ENCODE data around the gene IFITM1.
A peak's percentile ranks its signal among the peaks of the same experiment; 100 is the strongest.
"Not testable (repeated sequence)": the region's sequence is repeated elsewhere in the genome, so short reads cannot be mapped to it uniquely, and the experiment has no call there.

The IFITM1 gene

DNA sequence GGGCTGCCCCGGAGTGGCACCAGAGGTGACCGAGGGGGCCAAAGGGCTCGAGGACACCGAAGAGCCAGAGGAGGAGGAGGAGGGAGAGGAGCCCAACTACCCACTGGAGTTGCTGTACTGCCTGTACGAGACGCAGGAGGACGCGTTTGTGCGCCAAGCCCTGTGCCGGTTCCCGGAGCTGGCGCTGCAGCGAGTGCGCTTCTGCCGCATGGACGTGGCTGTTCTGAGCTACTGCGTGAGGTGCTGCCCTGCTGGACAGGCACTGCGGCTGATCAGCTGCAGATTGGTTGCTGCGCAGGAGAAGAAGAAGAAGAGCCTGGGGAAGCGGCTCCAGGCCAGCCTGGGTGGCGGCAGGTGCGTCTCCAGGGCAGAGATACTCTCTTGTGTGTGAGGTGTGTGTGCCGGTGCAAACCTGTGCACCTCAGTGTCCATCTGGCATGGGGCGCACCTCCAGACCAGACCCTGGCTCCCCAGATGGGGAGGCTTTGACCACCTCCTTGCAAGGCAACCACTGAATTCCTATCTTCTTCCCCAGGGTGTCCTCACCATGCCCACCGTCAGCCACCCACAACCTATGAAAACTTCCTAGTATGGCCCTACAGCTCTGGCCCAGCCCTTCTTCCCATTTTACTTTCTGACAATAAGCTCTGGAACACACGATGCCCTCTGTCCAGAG, 32.2 kb upstream of the IFITM1 start:
- DNase-seq: no peak
- in situ Hi-C loops (cut with HindIII; ENCODE audit: low pct_ligation_motif_present, low pct_unique_long_range_greater_than_20kb, low sequenced_read_pairs): no loop called here

GRCh38 chr11:282171-282570, 31.7 kb upstream of the IFITM1 start:
- in situ Hi-C loops (cut with HindIII; ENCODE audit: low pct_ligation_motif_present, low pct_unique_long_range_greater_than_20kb, low sequenced_read_pairs): no loop called here
- no peak for DNase-seq

DNA sequence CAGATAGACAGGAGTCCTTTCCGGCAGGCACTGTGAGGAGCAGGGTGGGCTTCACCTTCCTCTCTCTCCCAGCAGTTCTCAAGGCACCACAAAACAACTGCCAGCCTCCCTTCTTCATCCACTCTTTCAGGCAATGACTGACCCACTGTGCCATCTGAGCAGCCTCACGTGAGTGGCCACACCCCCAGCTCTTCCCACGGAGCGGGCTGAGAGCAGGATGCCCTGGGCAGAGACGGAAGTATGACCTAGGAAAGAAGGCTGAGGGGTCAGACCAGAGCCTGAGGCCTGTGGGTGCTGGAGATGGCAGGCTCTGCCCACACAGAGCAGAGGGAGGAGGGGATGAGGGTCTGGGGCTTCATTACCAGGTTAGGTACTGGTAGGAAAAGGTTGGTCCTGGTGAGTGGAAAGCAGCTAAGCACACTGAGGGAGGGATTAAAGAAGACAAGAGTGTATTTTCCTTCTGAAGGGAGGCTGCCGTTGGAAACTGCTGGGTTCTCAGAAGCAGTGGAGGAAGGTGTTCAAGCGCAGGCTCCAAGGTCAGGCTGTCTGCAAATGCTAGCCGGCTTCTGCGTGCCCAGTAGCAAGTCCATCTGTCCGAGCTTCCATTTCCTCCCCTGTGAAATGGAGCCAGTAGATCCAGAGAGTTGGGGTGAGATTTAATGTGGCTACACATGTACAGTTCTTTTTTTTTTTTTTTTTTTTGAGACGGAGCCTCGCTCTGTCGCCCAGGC, 31.0 kb upstream of the IFITM1 start:
- in situ Hi-C loops (cut with HindIII; ENCODE audit: low pct_ligation_motif_present, low pct_unique_long_range_greater_than_20kb, low sequenced_read_pairs): no loop called here
- DNase-seq: no peak

DNA sequence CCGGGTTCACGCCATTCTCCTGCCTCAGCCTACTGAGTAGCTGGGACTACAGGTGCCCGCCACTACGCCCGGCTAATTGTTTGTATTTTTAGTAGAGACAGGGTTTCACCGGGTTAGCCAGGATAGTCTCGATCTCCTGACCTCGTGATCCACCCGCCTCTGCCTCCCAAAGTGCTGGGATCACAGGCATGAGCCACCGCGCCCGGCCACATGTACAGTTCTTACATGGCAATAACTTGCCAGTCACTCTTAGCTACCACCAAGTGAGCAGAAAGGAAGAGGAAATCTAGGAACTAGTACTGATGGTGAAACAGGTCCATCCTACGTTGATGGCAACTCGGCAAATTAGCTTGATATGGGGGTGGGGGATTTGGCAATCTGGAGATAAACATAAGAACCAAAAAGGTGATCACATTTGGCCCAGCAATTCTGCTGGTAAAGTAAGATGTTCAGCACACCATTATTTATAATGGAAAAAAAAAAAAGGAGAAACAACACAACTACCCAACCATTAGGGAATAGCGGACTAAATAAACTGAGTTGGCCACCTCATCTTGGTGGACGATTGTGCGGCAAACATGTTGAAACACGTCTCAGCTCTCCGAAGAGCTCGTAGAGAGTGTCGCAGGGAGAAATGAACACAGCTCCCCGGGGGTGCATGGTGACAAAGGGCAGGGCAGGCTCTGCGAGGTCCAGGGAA, 30.3 kb upstream of the IFITM1 start:
- no peak for DNase-seq
- in situ Hi-C loops (cut with HindIII; ENCODE audit: low pct_ligation_motif_present, low pct_unique_long_range_greater_than_20kb, low sequenced_read_pairs): no loop called here

DNA sequence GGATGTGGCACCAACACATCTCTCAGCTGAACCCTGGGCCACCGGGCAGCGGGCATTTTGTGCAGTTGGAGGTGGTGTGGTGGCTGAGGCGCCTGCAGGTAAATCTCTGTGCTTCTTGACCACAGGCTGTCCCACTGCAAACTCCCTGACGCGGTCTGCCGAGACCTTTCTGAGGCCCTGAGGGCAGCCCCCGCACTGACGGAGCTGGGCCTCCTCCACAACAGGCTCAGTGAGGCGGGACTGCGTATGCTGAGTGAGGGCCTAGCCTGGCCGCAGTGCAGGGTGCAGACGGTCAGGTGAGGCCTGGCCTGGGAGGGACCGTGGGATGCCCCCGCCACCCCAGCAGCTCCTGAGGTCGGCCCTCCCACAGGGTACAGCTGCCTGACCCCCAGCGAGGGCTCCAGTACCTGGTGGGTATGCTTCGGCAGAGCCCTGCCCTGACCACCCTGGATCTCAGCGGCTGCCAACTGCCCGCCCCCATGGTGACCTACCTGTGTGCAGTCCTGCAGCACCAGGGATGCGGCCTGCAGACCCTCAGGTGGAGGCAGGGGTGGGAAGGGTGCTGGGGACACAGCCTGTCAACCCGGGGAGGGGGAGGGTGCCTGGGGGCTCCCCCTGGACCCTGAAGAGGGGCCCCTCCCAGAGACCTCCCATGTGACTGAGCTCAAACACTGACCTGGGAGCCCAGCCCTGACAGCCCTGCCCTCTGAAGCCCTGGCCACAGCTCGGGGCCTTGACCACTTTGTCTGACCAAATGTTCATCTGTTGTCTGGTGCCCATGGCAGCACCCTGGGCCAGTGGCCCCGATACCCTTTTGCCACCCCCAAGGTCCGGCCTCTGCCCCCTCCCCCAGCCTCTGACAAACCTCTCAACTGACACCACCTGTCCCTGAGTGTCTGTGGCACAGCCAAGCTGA, 29.5 kb upstream of the IFITM1 start:
- no peak for DNase-seq
- in situ Hi-C loops (cut with HindIII; ENCODE audit: low pct_ligation_motif_present, low pct_unique_long_range_greater_than_20kb, low sequenced_read_pairs): no loop called here

GRCh38 chr11:285021-285893, 28.6 kb upstream of the IFITM1 start:
- in situ Hi-C loops (cut with HindIII; ENCODE audit: low pct_ligation_motif_present, low pct_unique_long_range_greater_than_20kb, low sequenced_read_pairs): no loop called here
- no peak for DNase-seq

DNA sequence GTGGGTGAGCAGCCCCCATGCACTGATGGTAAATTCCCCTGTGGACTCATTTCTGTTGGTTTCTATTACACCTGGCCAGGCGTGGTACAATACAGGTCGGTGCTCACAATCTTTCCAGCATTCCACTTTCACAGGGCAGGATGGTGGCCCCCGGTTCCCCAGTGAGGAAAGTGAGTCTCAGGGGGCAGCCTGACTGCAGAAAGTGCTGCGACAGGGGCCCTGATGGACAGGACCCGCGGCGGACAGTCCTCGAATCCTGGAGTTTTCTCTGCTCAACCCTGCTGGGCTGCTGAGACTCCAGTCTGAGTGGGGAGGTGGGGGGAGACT, 28.0 kb upstream of the IFITM1 start:
- in situ Hi-C loops (cut with HindIII; ENCODE audit: low pct_ligation_motif_present, low pct_unique_long_range_greater_than_20kb, low sequenced_read_pairs): no loop called here
- no peak for DNase-seq

GRCh38 chr11:286977-287820, 26.6 kb upstream of the IFITM1 start:
- in situ Hi-C loops (cut with HindIII; ENCODE audit: low pct_ligation_motif_present, low pct_unique_long_range_greater_than_20kb, low sequenced_read_pairs): not testable (repeated sequence)

GRCh38 chr11:287821-288477, 25.9 kb upstream of the IFITM1 start:
- no peak for DNase-seq
- in situ Hi-C loops (cut with HindIII; ENCODE audit: low pct_ligation_motif_present, low pct_unique_long_range_greater_than_20kb, low sequenced_read_pairs): no loop called here

More at GRCh38 chr11:286977-287820, 26.6 kb upstream of the IFITM1 start:
- DNase-seq: not testable (repeated sequence)

GRCh38 chr11:288478-289397, 25.1 kb upstream of the IFITM1 start, which contains the start of gene PGGHG:
Gene PGGHG (plus strand): TSS chr11:289126. CDS start chr11:289817, 691 bp downstream.
- peak; percentile 36 for DNase-seq
- in situ Hi-C loops (cut with HindIII; ENCODE audit: low pct_ligation_motif_present, low pct_unique_long_range_greater_than_20kb, low sequenced_read_pairs): no loop called here

- in situ Hi-C loops (cut with HindIII; ENCODE audit: low pct_ligation_motif_present, low pct_unique_long_range_greater_than_20kb, low sequenced_read_pairs): no loop called here
Measured at GRCh38 chr11:289398-289711, 24.5 kb upstream of the IFITM1 start.

GRCh38 chr11:289712-290620, 23.9 kb upstream of the IFITM1 start:
- DNase-seq: no peak
- in situ Hi-C loops (cut with HindIII; ENCODE audit: low pct_ligation_motif_present, low pct_unique_long_range_greater_than_20kb, low sequenced_read_pairs): no loop called here

More at GRCh38 chr11:289398-289711, 24.5 kb upstream of the IFITM1 start:
- no peak for DNase-seq

DNA sequence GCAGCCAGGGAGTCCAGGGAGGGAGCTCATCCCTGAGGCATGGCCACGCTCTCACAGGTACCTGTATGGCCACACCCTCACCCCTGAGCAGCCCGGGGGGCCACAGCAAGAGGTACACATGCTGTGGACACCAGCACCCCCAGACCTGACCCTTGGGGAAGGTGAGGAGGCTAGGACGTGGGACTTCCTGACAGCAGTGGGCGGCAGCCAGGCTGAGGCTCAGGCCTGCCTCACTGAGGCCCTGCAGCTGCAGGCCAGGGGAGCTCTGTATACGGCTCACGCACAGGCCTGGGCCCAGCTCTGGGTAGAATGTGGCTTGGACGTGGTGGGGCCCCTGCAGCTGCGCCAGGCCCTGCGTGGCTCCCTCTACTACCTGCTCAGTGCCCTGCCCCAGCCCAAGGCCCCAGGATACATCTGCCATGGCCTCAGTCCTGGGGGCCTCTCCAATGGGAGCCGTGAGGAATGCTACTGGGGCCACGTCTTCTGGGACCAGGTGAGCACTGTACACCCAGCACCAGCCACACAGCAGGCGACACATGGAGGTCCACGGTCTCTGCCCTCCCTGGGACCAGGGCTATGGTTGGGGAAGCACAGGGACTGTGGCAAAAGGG, 23.1 kb upstream of the IFITM1 start:
- no peak for DNase-seq
- in situ Hi-C loops (cut with HindIII; ENCODE audit: low pct_ligation_motif_present, low pct_unique_long_range_greater_than_20kb, low sequenced_read_pairs): no loop called here

Data from ACHN (cell line).